Measurements from ENCODE around the gene PACRG. TPM values are rescaled to one million over a fixed set of nuclear protein-coding genes. Genes with fewer than 3 reads are reported as not detected.

The PACRG gene
- total RNA-seq, 1 donor from 2014 or later = 1.2 TPM

GRCh38 chr6:162814426-162814973 lies 86.7 kb downstream of the PACRG start:
- TF ChIP-seq CTCF (IDR thresholded peaks at IDR 0.05) = no peak
- peaks cover 5% of the 10 kb centered on the region for H3K27me3 Mint-ChIP-seq (ENCODE audit: unreplicated experiment)
- no peak for DNase-seq (ENCODE audit: extremely low spot score, unreplicated experiment)
- no peak overlapping the region for H3K4me3 Mint-ChIP-seq (ENCODE audit: unreplicated experiment)
- no peaks in the 10 kb centered on the region for H3K4me1 Mint-ChIP-seq (ENCODE audit: unreplicated experiment)
- H3K9me3 Mint-ChIP-seq (ENCODE audit: unreplicated experiment) = peaks cover 14% of the 10 kb centered on the region
- H3K27ac Mint-ChIP-seq (ENCODE audit: unreplicated experiment) = no peak overlapping the region
- peaks cover 2% of the 10 kb centered on the region for H3K36me3 Mint-ChIP-seq (ENCODE audit: unreplicated experiment)

- H3K4me1 Mint-ChIP-seq (ENCODE audit: unreplicated experiment) = no peaks in the 10 kb centered on the region
- H3K27ac Mint-ChIP-seq (ENCODE audit: unreplicated experiment) = no peak overlapping the region
- no peak for TF ChIP-seq CTCF (IDR thresholded peaks at IDR 0.05)
Observed at GRCh38 chr6:162817196-162817595, 89.4 kb downstream of the PACRG start.

GRCh38 chr6:162819284-162819683 lies 91.5 kb downstream of the PACRG start:
- H3K36me3 Mint-ChIP-seq (ENCODE audit: unreplicated experiment) = no peaks in the 10 kb centered on the region
- H3K4me3 Mint-ChIP-seq (ENCODE audit: unreplicated experiment) = no peak overlapping the region
- H3K27me3 Mint-ChIP-seq (ENCODE audit: unreplicated experiment) = peaks cover 10% of the 10 kb centered on the region
- no peaks in the 10 kb centered on the region for H3K9me3 Mint-ChIP-seq (ENCODE audit: unreplicated experiment)
- no peak for TF ChIP-seq CTCF (IDR thresholded peaks at IDR 0.05)
- H3K4me1 Mint-ChIP-seq (ENCODE audit: unreplicated experiment) = no peaks in the 10 kb centered on the region
- no peak for DNase-seq (ENCODE audit: extremely low spot score, unreplicated experiment)
- no peak overlapping the region for H3K27ac Mint-ChIP-seq (ENCODE audit: unreplicated experiment)

More at GRCh38 chr6:162817196-162817595, 89.4 kb downstream of the PACRG start:
- H3K36me3 Mint-ChIP-seq (ENCODE audit: unreplicated experiment) = no peaks in the 10 kb centered on the region
- peaks cover 10% of the 10 kb centered on the region for H3K27me3 Mint-ChIP-seq (ENCODE audit: unreplicated experiment)
- H3K9me3 Mint-ChIP-seq (ENCODE audit: unreplicated experiment) = no peaks in the 10 kb centered on the region
- no peak overlapping the region for H3K4me3 Mint-ChIP-seq (ENCODE audit: unreplicated experiment)
- no peak for DNase-seq (ENCODE audit: extremely low spot score, unreplicated experiment)

GRCh38 chr6:162821102-162821501 lies 93.3 kb downstream of the PACRG start:
- no peak overlapping the region for H3K4me3 Mint-ChIP-seq (ENCODE audit: unreplicated experiment)
- H3K4me1 Mint-ChIP-seq (ENCODE audit: unreplicated experiment) = no peaks in the 10 kb centered on the region
- H3K36me3 Mint-ChIP-seq (ENCODE audit: unreplicated experiment) = no peaks in the 10 kb centered on the region
- peaks cover 10% of the 10 kb centered on the region for H3K27me3 Mint-ChIP-seq (ENCODE audit: unreplicated experiment)
- DNase-seq (ENCODE audit: extremely low spot score, unreplicated experiment) = no peak
- no peak for TF ChIP-seq CTCF (IDR thresholded peaks at IDR 0.05)
- no peaks in the 10 kb centered on the region for H3K9me3 Mint-ChIP-seq (ENCODE audit: unreplicated experiment)
- no peak overlapping the region for H3K27ac Mint-ChIP-seq (ENCODE audit: unreplicated experiment)

- Mint-ChIP-seq H3K4me1 (ENCODE audit: unreplicated experiment) (peaks cover 8% of the 10 kb centered on the region), H3K9me3 (ENCODE audit: unreplicated experiment) (no peaks in the 10 kb centered on the region), H3K27ac (ENCODE audit: unreplicated experiment) (no peak overlapping the region), H3K27me3 (ENCODE audit: unreplicated experiment) (peaks cover 10% of the 10 kb centered on the region), H3K4me3 (ENCODE audit: unreplicated experiment) (no peak overlapping the region), H3K36me3 (ENCODE audit: unreplicated experiment) (no peaks in the 10 kb centered on the region)
- no peak for TF ChIP-seq CTCF (IDR thresholded peaks at IDR 0.05)
- DNase-seq (ENCODE audit: extremely low spot score, unreplicated experiment) = no peak
Observed at GRCh38 chr6:162825597-162825996, 97.8 kb downstream of the PACRG start.

Data from osteocyte (in vitro differentiated cells).